Spleen (tissue), 11 donors: ENCODE results near the gene PTPRO. TPM values are rescaled to one million over a fixed set of nuclear protein-coding genes. Genes with fewer than 3 reads are reported as not detected.

Experiments
- DNase-seq: peaks from one replicate; pipeline ENCODE4 v3.0.0-alpha.2; 2020
- H3K27ac ChIP-seq, 8 donors: fragments of 200-600 bp; sonication (generic) in 7 of 8; 1 replicate in 4 of 8; 2 replicates in 4 of 8; pipeline versions ENCODE4 v1.5.0 to v1.8.0; 2016 to 2021; ENCODE audit warnings: inconsistent platforms in 4 of 8, mild to moderate bottlenecking in 4 of 8, moderate library complexity in 1 of 8
- H3K27me3 ChIP-seq, 7 donors: fragments of 200-600 bp; sonication (generic) in 6 of 7; replicated peaks in 1 of 7; 1 replicate in 4 of 7; 2 replicates in 3 of 7; pipeline versions ENCODE4 v1.5.0 to v1.8.0; 2016 to 2021; ENCODE audit warnings: inconsistent platforms in 3 of 7, mild to moderate bottlenecking in 1 of 7
- H3K36me3 ChIP-seq, 6 donors: fragments of 200-600 bp; sonication (generic) in 5 of 6; 1 replicate in 4 of 6; 2 replicates in 2 of 6; pipeline versions ENCODE4 v1.5.0 to v1.8.0; 2016 to 2021; ENCODE audit warnings: inconsistent platforms in 2 of 6
- H3K4me1 ChIP-seq, 6 donors: fragments of 200-600 bp; sonication (generic) in 5 of 6; 1 replicate in 3 of 6; 2 replicates in 3 of 6; pipeline versions ENCODE4 v1.5.0 to v1.8.0; 2016 to 2021; ENCODE audit warnings: inconsistent platforms in 3 of 6
- H3K4me3 ChIP-seq, 8 donors: fragments of 200-600 bp; sonication (generic) in 7 of 8; 1 replicate in 4 of 8; 2 replicates in 4 of 8; pipeline versions ENCODE4 v1.5.0 to v1.8.0; 2016 to 2021; ENCODE audit warnings: inconsistent platforms in 4 of 8, mild to moderate bottlenecking in 4 of 8, moderate library complexity in 2 of 8
- H3K9me3 ChIP-seq, 8 donors: fragments of 200-600 bp; sonication (generic) in 7 of 8; 1 replicate in 4 of 8; 2 replicates in 4 of 8; pipeline versions ENCODE4 v1.5.0 to v1.8.0; 2016 to 2021; ENCODE audit warnings: inconsistent platforms in 4 of 8
- CTCF ChIP-seq, 11 experiments: fragments of 200-600 bp in 7 of 11; fragments of 450-650 bp in 4 of 11; sonication (generic) in 4 of 11; IDR thresholded peaks in 8 of 11; conservative IDR thresholded peaks in 3 of 11; 1 replicate in 7 of 11; 2 replicates in 4 of 11; pipeline versions ENCODE4 v1.4.0 to v1.8.0; 2016 to 2021; ENCODE audit warnings: antibody characterized with exemption in 11 of 11, inconsistent platforms in 4 of 11, mild to moderate bottlenecking in 1 of 11
- POLR2A ChIP-seq, 3 donors: fragments of 450-650 bp; IDR thresholded peaks; one replicate each; pipeline ENCODE4 v1.5.1; 2017; ENCODE audit warnings: antibody characterized with exemption in 3 of 3, mild to moderate bottlenecking in 1 of 3
- POLR2AphosphoS5 ChIP-seq, 3 donors: sonication (generic); formaldehyde crosslinking; IDR thresholded peaks; one replicate each; pipeline ENCODE4 v1.5.1; 2017; ENCODE audit warnings: antibody characterized with exemption in 3 of 3
- WGBS, 5 donors: extraction: QIAGEN DNeasy Blood & Tissue Kit in 3 of 5; methylation state at CpG; one replicate each; pipeline versions ENCODE4 v1.1.5 to v1.1.7; 2013 to 2018; 5-methylcytosine and 5-hydroxymethylcytosine counted together
- intact Hi-C: fragments of 100-400 bp; cut with DNase I; formaldehyde crosslinking; loops from one replicate; pipeline ENCODE4 v1.15.0; 2023; ENCODE audit warnings: low total_unique reads
- polyA plus RNA-seq, 3 donors: library from polyadenylated mRNA; stranded (reverse); fragments of 200-250 nt; gene quantifications; one replicate each; pipeline ENCODE4 v1.2.1, GENCODE V29; 2013
- total RNA-seq, 7 donors: library from RNA; depleted of rRNA in 3 of 7; stranded (reverse); fragments of >200 nt in 3 of 7; fragmentation: NEBNext Ultra II Directional in 4 of 7; extraction: Animal tissue kit (Norgen Biotek cat#: 25700) in 4 of 7; gene quantifications; one replicate each; pipeline versions ENCODE4 v1.1.0 to v1.2.1, GENCODE V29; 2016 to 2021
- donor health status: healthy with polysubstance abuse.
- donor health status: DM: no; HTN: no; CAD: no; lungs with moderate emphysema.
- donor health status: DM: no; HTN: no; CAD: no.
- donor health status: Bipolar disorder and iron deficiency.
- donor health status: healthy.
- donor health status: DM: no; HTN: no; CAD: no.
- donor health status: DM: yes; HTN: yes; CAD: no.

Gene PTPRO
- total and polyA plus RNA-seq, 10 donors, result 2.3 to 12.2 (median 5.6) TPM

DNA sequence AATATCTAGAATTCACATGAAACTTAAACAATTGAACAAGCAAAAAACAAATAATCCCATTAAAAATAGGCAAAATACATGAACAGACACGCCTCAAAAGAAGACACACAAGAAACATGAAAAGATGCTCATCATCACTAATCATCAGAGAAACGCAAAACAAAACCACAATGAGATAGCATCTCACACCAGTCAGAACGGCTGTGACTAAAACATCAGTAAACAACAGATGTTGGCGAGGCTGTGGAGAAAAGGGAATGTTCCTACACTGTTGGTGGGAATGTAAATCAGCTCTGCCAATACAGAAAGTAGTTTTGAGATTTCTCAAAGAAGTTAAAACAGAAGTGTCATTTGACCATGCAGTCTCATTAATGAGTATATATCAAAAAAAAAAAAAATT lies 121.3 kb downstream of the PTPRO start:
- DNase-seq, result no peak
- Histone ChIP-seq H3K4me1 (no peaks in the 10 kb centered on the region), H3K27me3 (no peaks in the 10 kb centered on the region), H3K4me3 (no peak overlapping the region), H3K9me3 (peaks cover 0 to 16% (median 10%) of the 10 kb centered on the region in 8 donors), H3K27ac (no peak overlapping the region), H3K36me3 (no peaks in the 10 kb centered on the region)
- 64 to 73% (median 65%) methylated on average over 4 of the region's 4 CpGs for WGBS, 5 donors
- intact Hi-C loops, result no loop called here
- TF ChIP-seq CTCF (IDR thresholded peaks at IDR 0.05 in 8 of 11, conservative IDR thresholded peaks at IDR 0.05 in 3 of 11) (no peak), POLR2A (IDR thresholded peaks at IDR 0.05) (no peak), POLR2AphosphoS5 (IDR thresholded peaks at IDR 0.05) (no peak)

DNA sequence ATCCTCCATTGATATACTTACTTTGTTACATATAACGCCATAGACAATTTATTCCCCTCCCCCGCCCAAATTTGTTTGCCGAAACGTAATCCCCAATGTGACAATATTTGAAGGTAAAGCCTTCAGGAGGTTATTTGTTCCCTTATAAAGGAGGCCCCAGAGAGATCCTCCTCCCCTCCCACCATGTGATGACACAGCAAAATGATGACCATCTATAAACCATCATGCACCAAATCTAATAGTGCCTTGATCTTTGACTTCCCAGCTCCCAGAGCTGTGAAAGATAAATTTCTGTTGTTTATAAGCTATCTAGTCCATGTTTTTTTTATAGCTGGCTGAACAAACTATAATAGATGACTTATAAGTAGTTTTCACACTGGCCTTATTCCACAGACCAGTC lies 122.2 kb downstream of the PTPRO start:
- Histone ChIP-seq H3K27me3 (no peaks in the 10 kb centered on the region), H3K27ac (no peak overlapping the region), H3K4me1 (no peaks in the 10 kb centered on the region), H3K36me3 (no peaks in the 10 kb centered on the region), H3K9me3 (peaks cover 0 to 6% (median under 1%) of the 10 kb centered on the region in 8 donors), H3K4me3 (no peak overlapping the region)
- TF ChIP-seq CTCF (IDR thresholded peaks at IDR 0.05 in 8 of 11, conservative IDR thresholded peaks at IDR 0.05 in 3 of 11), result no peak
- no peak for TF ChIP-seq POLR2AphosphoS5 (IDR thresholded peaks at IDR 0.05)
- TF ChIP-seq POLR2A (IDR thresholded peaks at IDR 0.05), result no peak
- 90 to 96% (median 93%) methylated on average over 4 of the region's 4 CpGs for WGBS, 5 donors
- no peak for DNase-seq
- intact Hi-C loops, result no loop called here

DNA sequence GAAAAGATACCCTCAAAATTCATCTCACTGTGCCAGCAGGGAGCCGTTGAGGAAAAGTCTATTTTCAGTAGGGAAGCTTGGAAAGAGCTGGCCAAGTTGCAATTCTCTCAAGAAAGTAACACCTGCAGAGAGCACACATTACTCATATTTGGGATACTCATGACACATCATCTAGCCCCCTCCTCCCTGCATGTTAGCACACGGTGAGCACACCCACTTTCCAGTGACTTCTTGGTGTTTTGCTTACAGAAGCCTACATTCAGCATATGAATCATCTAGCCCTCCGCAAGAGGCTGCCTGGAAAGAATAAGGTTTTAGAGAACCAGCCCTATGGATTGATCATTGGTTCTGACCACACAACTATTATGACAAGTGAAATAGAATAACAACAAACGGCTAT lies 124.5 kb downstream of the PTPRO start:
- DNase-seq, result no peak
- TF ChIP-seq POLR2AphosphoS5 (IDR thresholded peaks at IDR 0.05), result no peak
- no peak for TF ChIP-seq POLR2A (IDR thresholded peaks at IDR 0.05)
- TF ChIP-seq CTCF (IDR thresholded peaks at IDR 0.05 in 8 of 11, conservative IDR thresholded peaks at IDR 0.05 in 3 of 11), result no peak
- intact Hi-C loops, result no loop called here
- H3K4me1 ChIP-seq, result no peaks in the 10 kb centered on the region
- H3K36me3 ChIP-seq, result no peaks in the 10 kb centered on the region
- H3K4me3 ChIP-seq, result no peak overlapping the region
- WGBS, 5 donors, result 72 to 83% (median 79%) methylated on average over 4 of the region's 4 CpGs
- no peak overlapping the region for H3K27ac ChIP-seq
- H3K9me3 ChIP-seq, result no peaks in the 10 kb centered on the region
- H3K27me3 ChIP-seq, result no peaks in the 10 kb centered on the region

DNA sequence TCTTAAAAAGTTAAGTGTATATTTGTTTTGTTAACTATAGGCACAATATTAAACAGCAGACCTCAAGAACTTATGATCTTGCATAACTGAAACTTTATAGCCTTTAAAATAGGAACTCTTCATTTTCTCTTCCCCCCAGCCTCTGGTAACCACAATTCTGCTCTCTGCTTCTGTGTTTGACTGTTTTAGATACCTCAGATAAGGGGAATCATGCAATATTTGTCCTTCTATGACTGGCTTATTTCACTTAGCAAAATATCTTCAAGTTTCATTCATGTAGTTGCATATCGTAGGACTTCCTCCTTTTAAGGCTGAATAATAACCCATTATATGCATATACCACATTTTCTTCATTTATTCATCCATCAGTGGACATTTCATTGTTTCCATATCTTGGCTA lies 131.3 kb downstream of the PTPRO start:
- TF ChIP-seq POLR2AphosphoS5 (IDR thresholded peaks at IDR 0.05), result no peak
- no peak for TF ChIP-seq POLR2A (IDR thresholded peaks at IDR 0.05)
- TF ChIP-seq CTCF (IDR thresholded peaks at IDR 0.05 in 8 of 11, conservative IDR thresholded peaks at IDR 0.05 in 3 of 11), result no peak
- intact Hi-C loops, result no loop called here
- Histone ChIP-seq H3K27ac (no peak overlapping the region), H3K4me3 (no peak overlapping the region), H3K27me3 (no peaks in the 10 kb centered on the region), H3K4me1 (no peaks in the 10 kb centered on the region), H3K36me3 (no peaks in the 10 kb centered on the region), H3K9me3 (peaks cover 0 to 27% (median 19%) of the 10 kb centered on the region in 8 donors)
- DNase-seq, result no peak
- WGBS, 5 donors, result 9 to 25% (median 18%) methylated on average over 1 of the region's 1 CpG
